GM18867 (cell line): ENCODE results near the gene ZEB1.

Experiments used
- ATAC-seq: cut with Tn5 transposase; IDR thresholded peaks from one replicate; pipeline ENCODE4 v1.9.1; 2021; ENCODE audit warnings: mild to moderate bottlenecking, moderate library complexity; ENCODE audit not compliant: unreplicated experiment

ZEB1 gene

GRCh38 chr10:31574577-31574976, 255.6 kb downstream of the ZEB1 start:
- ATAC-seq = no peak

GRCh38 chr10:31578181-31578852, 259.3 kb downstream of the ZEB1 start:
- ATAC-seq = no peak

GRCh38 chr10:31578951-31579350, 259.9 kb downstream of the ZEB1 start:
- ATAC-seq = no peak
